Sigmoid colon (tissue), 7 donors: ENCODE results near the gene MAVS. TPM values are rescaled to one million over a fixed set of nuclear protein-coding genes. Genes with fewer than 3 reads are reported as not detected.
A peak's percentile ranks its signal among the peaks of the same experiment; 100 is the strongest.

ENCODE experiments used
- DNase-seq: peaks from one replicate; pipeline ENCODE4 v3.0.0-alpha.2; 2019
- H3K27ac ChIP-seq, 4 donors: fragments of 200-600 bp; sonication (generic); one replicate each; pipeline ENCODE4 v1.5.1; 2016 to 2019; ENCODE audit warnings: mild to moderate bottlenecking in 1 of 4
- H3K27me3 ChIP-seq, 3 donors: fragments of 200-600 bp; sonication (generic); one replicate each; pipeline ENCODE4 v1.5.1; 2019; ENCODE audit warnings: mild to moderate bottlenecking in 1 of 3
- H3K36me3 ChIP-seq, 4 donors: fragments of 200-600 bp; sonication (generic); one replicate each; pipeline ENCODE4 v1.5.1; 2016 to 2019
- H3K4me1 ChIP-seq, 4 donors: fragments of 200-600 bp; sonication (generic); one replicate each; pipeline ENCODE4 v1.5.1; 2017 to 2019
- H3K4me3 ChIP-seq, 4 donors: fragments of 200-600 bp; sonication (generic); one replicate each; pipeline ENCODE4 v1.5.1; 2017 to 2019; ENCODE audit warnings: mild to moderate bottlenecking in 2 of 4, moderate library complexity in 1 of 4
- H3K9me3 ChIP-seq, 4 donors: fragments of 200-600 bp in 3 of 4; sonication (generic) in 3 of 4; one replicate each; pipeline versions ENCODE4 v1.5.1 to v1.6.1; 2013 to 2019
- CTCF ChIP-seq, 4 experiments: fragments of 450-650 bp in 3 of 4; fragments of 200-600 bp in 1 of 4; IDR thresholded peaks; one replicate each; pipeline ENCODE4 v1.5.1; 2016 to 2019; ENCODE audit warnings: antibody characterized with exemption in 4 of 4, mild to moderate bottlenecking in 3 of 4, moderate library complexity in 2 of 4
- EP300 ChIP-seq, 4 donors: sonication (generic); formaldehyde crosslinking; IDR thresholded peaks; one replicate each; pipeline ENCODE4 v1.6.1; 2017; ENCODE audit warnings: antibody characterized with exemption in 4 of 4
- POLR2A ChIP-seq, 2 donors: fragments of 450-650 bp; IDR thresholded peaks; one replicate each; pipeline ENCODE4 v1.6.1; 2016; ENCODE audit warnings: antibody characterized with exemption in 2 of 2, mild to moderate bottlenecking in 2 of 2, moderate library complexity in 2 of 2
- POLR2AphosphoS5 ChIP-seq, 4 donors: sonication (generic); formaldehyde crosslinking; IDR thresholded peaks; one replicate each; pipeline ENCODE4 v1.6.1; 2017; ENCODE audit warnings: antibody characterized with exemption in 4 of 4
- WGBS, 2 donors: extraction: QIAGEN DNeasy Blood & Tissue Kit; methylation state at CpG; one replicate each; pipeline ENCODE4 v1.1.7; 2013; 5-methylcytosine and 5-hydroxymethylcytosine counted together
- intact Hi-C: fragments of 100-400 bp; cut with DNase I; formaldehyde crosslinking; loops from one replicate; pipeline ENCODE4 v1.15.1; 2023
- polyA plus RNA-seq, 3 donors: library from polyadenylated mRNA; stranded (reverse); fragments of 200-250 nt; gene quantifications; one replicate each; pipeline ENCODE4 v1.2.3, GENCODE V29; 2013
- total RNA-seq, 4 donors: library from RNA; depleted of rRNA; stranded (reverse); fragments of >200 nt; gene quantifications; one replicate each; pipeline ENCODE4 v1.1.0, GENCODE V29; 2016
- donor health status: healthy with polysubstance abuse.
- donor health status: Bipolar disorder and iron deficiency.
- donor health status: healthy.

MAVS gene
- total and polyA plus RNA-seq, 7 donors: 9.6 to 55.2 (median 18.0) TPM

DNA sequence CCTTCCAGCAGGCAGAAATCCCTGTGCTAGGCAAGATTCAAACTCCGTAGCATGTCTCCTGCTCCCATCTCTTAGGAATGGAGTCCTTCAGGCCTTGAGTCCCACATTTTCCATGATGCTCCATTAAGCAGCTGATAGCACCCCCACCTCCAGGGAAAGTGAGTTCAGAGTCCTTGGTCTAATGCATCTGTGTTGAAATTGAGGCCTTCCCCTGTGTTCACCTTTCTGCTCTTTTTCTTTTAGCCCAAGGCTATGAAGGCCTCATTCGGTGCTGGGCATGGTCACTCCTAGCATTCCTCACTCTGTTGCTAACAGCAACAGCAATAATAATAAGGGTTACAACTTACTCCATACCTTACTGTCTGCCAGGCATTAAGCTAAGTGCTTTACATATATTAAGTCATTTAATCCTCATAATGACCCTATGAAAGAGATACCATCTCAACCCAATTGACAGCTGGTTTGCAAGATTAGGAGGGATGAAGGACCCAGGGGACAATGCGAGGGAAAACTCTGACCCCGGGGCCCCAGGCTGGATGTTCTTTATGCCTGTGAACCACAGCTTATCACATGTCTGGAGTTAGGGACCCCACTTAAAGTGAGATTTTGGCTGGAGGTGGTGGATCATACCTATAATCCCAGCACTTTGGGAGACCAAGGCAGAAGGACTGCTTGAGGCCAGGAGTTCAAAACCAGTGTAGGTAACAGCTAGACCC is 25.1 kb downstream of the MAVS start:
- no peaks in the 10 kb centered on the region for H3K9me3 ChIP-seq
- no peak overlapping the region for H3K27ac ChIP-seq
- no peaks in the 10 kb centered on the region for H3K27me3 ChIP-seq
- H3K4me3 ChIP-seq: no peak overlapping the region
- H3K4me1 ChIP-seq: peaks cover 0 to 14% (median 0%) of the 10 kb centered on the region in 4 donors
- peaks cover 0 to 48% (median 8%) of the 10 kb centered on the region in 4 donors for H3K36me3 ChIP-seq
- WGBS, 2 donors: 92 to 94% methylated on average over 4 of the region's 4 CpGs
- intact Hi-C loops: no loop called here
- TF ChIP-seq POLR2AphosphoS5 (IDR thresholded peaks at IDR 0.05) (peak in 1 of 4 donors; percentile 7), CTCF (IDR thresholded peaks at IDR 0.05) (no peak)
- no peak for DNase-seq

- 97% methylated on average over 5 of the region's 5 CpGs for WGBS, 2 donors
- H3K4me1 ChIP-seq: peaks cover 0 to 14% (median 0%) of the 10 kb centered on the region in 4 donors
- no peak for TF ChIP-seq EP300 (IDR thresholded peaks at IDR 0.05)
- TF ChIP-seq CTCF (IDR thresholded peaks at IDR 0.05): no peak
- no peak for TF ChIP-seq POLR2A (IDR thresholded peaks at IDR 0.05)
- no peak for TF ChIP-seq POLR2AphosphoS5 (IDR thresholded peaks at IDR 0.05)
- no peaks in the 10 kb centered on the region for H3K9me3 ChIP-seq
- intact Hi-C loops: no loop called here
- H3K27me3 ChIP-seq: no peaks in the 10 kb centered on the region
- no peak for DNase-seq
- no peak overlapping the region for H3K4me3 ChIP-seq
- no peak overlapping the region for H3K27ac ChIP-seq
- H3K36me3 ChIP-seq: peaks cover 0 to 38% (median 8%) of the 10 kb centered on the region in 4 donors
These were observed 26.9 kb downstream of the MAVS start for GRCh38 chr20:3873507-3873906.

- TF ChIP-seq CTCF (IDR thresholded peaks at IDR 0.05): no peak
- TF ChIP-seq POLR2AphosphoS5 (IDR thresholded peaks at IDR 0.05): peak in 1 of 4 donors; percentile 30
- Histone ChIP-seq H3K27me3 (no peaks in the 10 kb centered on the region), H3K4me1 (peaks cover 0 to 14% (median 0%) of the 10 kb centered on the region in 4 donors), H3K36me3 (peaks cover 0 to 46% (median 8%) of the 10 kb centered on the region in 4 donors), H3K27ac (no peak overlapping the region), H3K9me3 (no peaks in the 10 kb centered on the region), H3K4me3 (no peak overlapping the region)
- no peak for DNase-seq
- intact Hi-C loops: no loop called here
- whole genome bisulfite sequencing, 2 donors: 61 to 71% methylated on average over 3 of the region's 3 CpGs
These were observed 27.7 kb downstream of the MAVS start for GRCh38 chr20:3874194-3874844.

DNA sequence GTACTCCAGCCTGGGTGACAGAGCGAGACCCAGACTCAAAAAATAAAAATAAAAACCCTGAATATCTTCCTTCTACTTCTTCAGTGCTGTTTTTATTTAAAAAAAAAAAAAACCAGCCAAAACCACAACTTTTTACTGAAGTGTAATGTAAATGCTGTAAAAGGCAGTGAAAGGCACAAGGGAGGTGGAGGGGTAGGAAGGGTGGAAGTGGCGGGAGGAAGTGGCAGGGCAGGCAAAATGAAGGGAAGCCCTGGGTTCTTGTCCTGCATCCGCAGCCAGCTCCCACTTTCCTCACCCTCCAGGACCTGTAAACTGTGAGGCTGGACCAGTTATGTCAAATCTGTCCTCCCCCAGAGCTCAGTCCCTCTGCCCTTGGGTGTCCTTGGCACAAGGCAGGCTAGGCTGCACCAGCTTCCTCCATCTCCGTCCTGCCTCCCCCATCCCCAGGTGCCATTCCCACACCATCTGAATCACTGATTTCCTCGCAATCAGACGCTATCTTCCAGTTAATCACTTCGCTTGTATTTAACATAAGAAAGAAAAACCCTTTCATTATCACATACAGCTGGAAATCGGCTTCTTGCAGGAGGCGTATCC is 28.8 kb downstream of the MAVS start:
- 84 to 92% methylated on average over 9 of the region's 9 CpGs for WGBS, 2 donors
- no peak for TF ChIP-seq POLR2A (IDR thresholded peaks at IDR 0.05)
- TF ChIP-seq POLR2AphosphoS5 (IDR thresholded peaks at IDR 0.05): no peak
- no peak for TF ChIP-seq CTCF (IDR thresholded peaks at IDR 0.05)
- TF ChIP-seq EP300 (IDR thresholded peaks at IDR 0.05): no peak
- H3K4me1 ChIP-seq: peaks cover 0 to 14% (median 0%) of the 10 kb centered on the region in 4 donors
- no peaks in the 10 kb centered on the region for H3K9me3 ChIP-seq
- H3K27me3 ChIP-seq: no peaks in the 10 kb centered on the region
- no peak for DNase-seq
- peaks cover 0 to 43% (median 8%) of the 10 kb centered on the region in 4 donors for H3K36me3 ChIP-seq
- no peak overlapping the region for H3K4me3 ChIP-seq
- no peak overlapping the region for H3K27ac ChIP-seq
- intact Hi-C loops: no loop called here
